Stomach (tissue), 9 donors: ENCODE data around the gene RREB1. TPM values are rescaled to one million over a fixed set of nuclear protein-coding genes. Genes with fewer than 3 reads are reported as not detected.
"Not testable (repeated sequence)": the region's sequence is repeated elsewhere in the genome, so short reads cannot be mapped to it uniquely, and the experiment has no call there.

ENCODE experiments used
- DNase-seq, 2 donors: peaks; one replicate each; pipeline versions ENCODE4 v3.0.0 to v3.0.0-alpha.2; 2013 to 2019
- H3K27ac ChIP-seq, 5 donors: fragments of 200-600 bp in 4 of 5; sonication (generic) in 4 of 5; one replicate each; pipeline ENCODE4 v1.5.1; 2013 to 2019; ENCODE audit warnings: mild to moderate bottlenecking in 1 of 5, moderate library complexity in 1 of 5
- H3K27me3 ChIP-seq, 3 donors: fragments of 200-600 bp; sonication (generic); one replicate each; pipeline ENCODE4 v1.5.1; 2017 to 2019; ENCODE audit warnings: mixed run types in 1 of 3
- H3K36me3 ChIP-seq, 4 donors: fragments of 200-600 bp; sonication (generic); 1 replicate in 3 of 4; 2 replicates in 1 of 4; pipeline ENCODE4 v1.5.1; 2016 to 2019
- H3K4me1 ChIP-seq, 4 donors: fragments of 200-600 bp; sonication (generic); one replicate each; pipeline ENCODE4 v1.5.1; 2016 to 2019
- H3K4me3 ChIP-seq, 4 donors: fragments of 200-600 bp; sonication (generic) in 3 of 4; one replicate each; pipeline ENCODE4 v1.5.1; 2016 to 2019; ENCODE audit warnings: mild to moderate bottlenecking in 1 of 4
- H3K9me3 ChIP-seq, 4 donors: fragments of 200-600 bp; sonication (generic); one replicate each; pipeline ENCODE4 v1.5.1; 2016 to 2019
- CTCF ChIP-seq, 7 experiments: fragments of 450-650 bp in 4 of 7; fragments of 200-600 bp in 3 of 7; sonication (generic) in 3 of 7; IDR thresholded peaks; one replicate each; pipeline ENCODE4 v1.5.1; 2016 to 2019; ENCODE audit warnings: antibody characterized with exemption in 7 of 7, control low read depth in 2 of 7, mild to moderate bottlenecking in 1 of 7
- EP300 ChIP-seq: sonication (generic); formaldehyde crosslinking; IDR thresholded peaks from one replicate; pipeline ENCODE4 v1.6.1; 2017; ENCODE audit warnings: antibody characterized with exemption
- POLR2A ChIP-seq, 4 donors: fragments of 450-650 bp; IDR thresholded peaks; one replicate each; pipeline ENCODE4 v1.6.1; 2016; ENCODE audit warnings: antibody characterized with exemption in 4 of 4, control low read depth in 2 of 4, mild to moderate bottlenecking in 1 of 4, moderate library complexity in 1 of 4
- POLR2AphosphoS5 ChIP-seq, 3 donors: sonication (generic); formaldehyde crosslinking; IDR thresholded peaks; one replicate each; pipeline ENCODE4 v1.6.1; 2016; ENCODE audit warnings: antibody characterized with exemption in 3 of 3
- WGBS, 5 donors: extraction: QIAGEN DNeasy Blood & Tissue Kit in 3 of 5; methylation state at CpG; one replicate each; pipeline versions ENCODE4 v1.1.5 to v1.1.7; 2013 to 2018; 5-methylcytosine and 5-hydroxymethylcytosine counted together
- intact Hi-C: fragments of 100-400 bp; cut with DNase I; formaldehyde crosslinking; loops from one replicate; pipeline ENCODE4 v1.15.1; 2023; ENCODE audit warnings: low total_unique reads
- polyA plus RNA-seq, 3 donors: library from polyadenylated mRNA; stranded (reverse); fragments of 200-250 nt; gene quantifications; one replicate each; pipeline ENCODE4 v1.2.3, GENCODE V29; 2013
- total RNA-seq, 5 donors: library from RNA; depleted of rRNA; stranded (reverse); fragments of >200 nt; gene quantifications; one replicate each; pipeline versions ENCODE4 v1.1.0 to v1.2.3, GENCODE V29; 2014 to 2016
- donor health status: healthy with polysubstance abuse.
- donor health status: Bipolar disorder and iron deficiency.
- donor health status: healthy.

The RREB1 gene
- total and polyA plus RNA-seq, 8 donors, result 4.0 to 125 (median 45.3) TPM

GRCh38 chr6:7153789-7154188, 46.0 kb downstream of the RREB1 start:
- WGBS, 5 donors, result 66 to 90% (median 72%) methylated on average over 2 of the region's 2 CpGs
- Histone ChIP-seq H3K9me3 (no peaks in the 10 kb centered on the region), H3K4me1 (peaks cover 37 to 97% (median 61%) of the 10 kb centered on the region in 4 donors), H3K4me3 (no peak overlapping the region), H3K27me3 (no peaks in the 10 kb centered on the region), H3K36me3 (no peaks in the 10 kb centered on the region), H3K27ac (peak overlapping the region in 2 of 5 donors; percentile 19 to 68)
- no peak for TF ChIP-seq POLR2A (IDR thresholded peaks at IDR 0.05)
- TF ChIP-seq POLR2AphosphoS5 (IDR thresholded peaks at IDR 0.05), result no peak
- no peak for TF ChIP-seq CTCF (IDR thresholded peaks at IDR 0.05)
- TF ChIP-seq EP300, result no peak
- intact Hi-C loops, result no loop called here
- DNase-seq, result no peak

- no peak for DNase-seq
- Histone ChIP-seq H3K36me3 (no peaks in the 10 kb centered on the region), H3K9me3 (no peaks in the 10 kb centered on the region), H3K27ac (peak overlapping the region in 3 of 5 donors; percentile 39 to 68 (median 58)), H3K4me3 (no peak overlapping the region), H3K4me1 (peaks cover 37 to 97% (median 63%) of the 10 kb centered on the region in 4 donors), H3K27me3 (no peaks in the 10 kb centered on the region)
- WGBS, 5 donors, result 68 to 79% (median 72%) methylated on average over 13 of the region's 13 CpGs
- no peak for TF ChIP-seq EP300
- TF ChIP-seq CTCF (IDR thresholded peaks at IDR 0.05), result no peak
- TF ChIP-seq POLR2AphosphoS5 (IDR thresholded peaks at IDR 0.05), result no peak
- no peak for TF ChIP-seq POLR2A (IDR thresholded peaks at IDR 0.05)
- intact Hi-C loops, result no loop called here
Observed at GRCh38 chr6:7154341-7155139, 46.8 kb downstream of the RREB1 start.

GRCh38 chr6:7155871-7156579, 48.3 kb downstream of the RREB1 start:
- WGBS, 5 donors, result 28 to 51% (median 35%) methylated on average over 7 of the region's 7 CpGs
- DNase-seq, result no peak
- intact Hi-C loops, result no loop called here
- TF ChIP-seq POLR2AphosphoS5 (IDR thresholded peaks at IDR 0.05), result no peak
- no peak for TF ChIP-seq EP300
- no peak for TF ChIP-seq CTCF (IDR thresholded peaks at IDR 0.05)
- TF ChIP-seq POLR2A (IDR thresholded peaks at IDR 0.05), result no peak
- H3K4me1 ChIP-seq, result peaks cover 39 to 100% (median 69%) of the 10 kb centered on the region in 4 donors
- no peaks in the 10 kb centered on the region for H3K9me3 ChIP-seq
- H3K27me3 ChIP-seq, result no peaks in the 10 kb centered on the region
- H3K36me3 ChIP-seq, result no peaks in the 10 kb centered on the region
- peak overlapping the region in 4 of 5 donors; percentile 34 to 68 (median 48) for H3K27ac ChIP-seq
- no peak overlapping the region for H3K4me3 ChIP-seq

GRCh38 chr6:7156643-7157278, 49.0 kb downstream of the RREB1 start:
- H3K4me1 ChIP-seq, result peaks cover 38 to 100% (median 71%) of the 10 kb centered on the region in 4 donors
- no peak for DNase-seq
- H3K27me3 ChIP-seq, result no peaks in the 10 kb centered on the region
- no peaks in the 10 kb centered on the region for H3K36me3 ChIP-seq
- 65 to 74% (median 71%) methylated on average over 11 of the region's 11 CpGs for WGBS, 5 donors
- no peak overlapping the region for H3K4me3 ChIP-seq
- TF ChIP-seq POLR2AphosphoS5 (IDR thresholded peaks at IDR 0.05) (no peak), POLR2A (IDR thresholded peaks at IDR 0.05) (no peak), EP300 (no peak), CTCF (IDR thresholded peaks at IDR 0.05) (no peak)
- H3K27ac ChIP-seq, result peak overlapping the region in 4 of 5 donors; percentile 34 to 68 (median 48)
- intact Hi-C loops, result no loop called here
- H3K9me3 ChIP-seq, result no peaks in the 10 kb centered on the region

GRCh38 chr6:7157307-7157706, 49.5 kb downstream of the RREB1 start:
- H3K36me3 ChIP-seq, DNase-seq, intact Hi-C loops, H3K27me3 ChIP-seq, H3K4me3 ChIP-seq, H3K9me3 ChIP-seq: not testable (repeated sequence)
- Histone ChIP-seq H3K27ac (peak overlapping the region in 3 of 5 donors; percentile 39 to 68 (median 58)), H3K4me1 (peaks cover 40 to 100% (median 73%) of the 10 kb centered on the region in 4 donors)
- 93 to 99% (median 95%) methylated on average over 7 of the region's 7 CpGs for WGBS, 5 donors
